IMR-90 (cell line): Measurements from ENCODE around the gene TRUB2. TPM values are rescaled to one million over a fixed set of nuclear protein-coding genes. Genes with fewer than 3 reads are reported as not detected.

ENCODE experiments used
- ATAC-seq: fragments of 200-7000 bp; cut with Tn5 transposase; 2 replicates; pipeline ENCODE4 v1.9.1; 2020; ENCODE audit warnings: low read depth, mild to moderate bottlenecking, moderate library complexity
- BruUV-seq: library from RNA; stranded (reverse); fragments of 400-500 nt; replicated peaks from 2 replicates; lab custom pipeline; 2021; lab: Mats Ljungman, UMichigan
- CTCF ChIA-PET: fragments of 300-600 bp; formaldehyde crosslinking; extraction: SDS; loops from one replicate; lab custom pipeline; 2021; ENCODE audit warnings: antibody characterized with exemption; lab: Yijun Ruan, JAX
- POLR2A ChIA-PET: fragments of 300-600 bp; sonication (Branson Sonifier 250); formaldehyde crosslinking; loops from one replicate; lab custom pipeline; 2022; ENCODE audit warnings: antibody characterized with exemption; ENCODE audit not compliant: unreplicated experiment; lab: Charles Lee
- DNase-seq: peaks from one replicate; pipeline ENCODE4 v3.0.0; 2013
- H2AFZ ChIP-seq: replicated peaks from 2 replicates; pipeline ENCODE3; 2013; ENCODE audit warnings: low read length, mild to moderate bottlenecking; ENCODE audit not compliant: poor library complexity
- H2AK5ac ChIP-seq: 2 replicates; pipeline ENCODE4 v1.6.1; 2013; ENCODE audit warnings: low read depth, low read length, inconsistent platforms
- H2AK9ac ChIP-seq: replicated peaks from 2 replicates; pipeline ENCODE3; 2013; ENCODE audit warnings: mild to moderate bottlenecking, low read depth, low read length, moderate library complexity; ENCODE audit not compliant: poor library complexity
- H2BK120ac ChIP-seq: 2 replicates; pipeline ENCODE4 v1.6.1; 2013; ENCODE audit warnings: low read depth, low read length, inconsistent platforms
- H2BK15ac ChIP-seq: 3 replicates; pipeline ENCODE4 v1.6.1; 2013; ENCODE audit warnings: low read depth, low read length, inconsistent platforms
- H2BK20ac ChIP-seq: 2 replicates; pipeline ENCODE4 v1.6.1; 2013; ENCODE audit warnings: low read depth, mild to moderate bottlenecking, inconsistent platforms, low read length, moderate library complexity
- H2BK5ac ChIP-seq: 2 replicates; pipeline ENCODE4 v1.6.1; 2013; ENCODE audit warnings: mild to moderate bottlenecking, low read depth, low read length, inconsistent platforms; ENCODE audit not compliant: poor library complexity, severe bottlenecking
- H3K14ac ChIP-seq: replicated peaks from 2 replicates; pipeline ENCODE4 v1.6.1; 2013; ENCODE audit warnings: low read depth, low read length, inconsistent platforms
- H3K18ac ChIP-seq: 2 replicates; pipeline ENCODE4 v1.6.1; 2013; ENCODE audit warnings: low read depth, low read length, control low read depth
- H3K23ac ChIP-seq: 2 replicates; pipeline ENCODE4 v1.6.1; 2013; ENCODE audit warnings: low read depth, low read length, inconsistent platforms
- H3K27ac ChIP-seq: 2 replicates; pipeline ENCODE4 v1.5.1; 2013; ENCODE audit warnings: mild to moderate bottlenecking, control low read depth, low read length; ENCODE audit not compliant: insufficient read depth
- H3K27me3 ChIP-seq: 2 replicates; pipeline ENCODE4 v1.6.1; 2013; ENCODE audit warnings: low read length; ENCODE audit not compliant: control insufficient read depth, insufficient read depth
- H3K36me3 ChIP-seq: 2 replicates; pipeline ENCODE4 v1.6.1; 2013; ENCODE audit warnings: low read length, mixed read lengths; ENCODE audit not compliant: control insufficient read depth, insufficient read depth
- H3K4ac ChIP-seq: 2 replicates; pipeline ENCODE4 v1.6.1; 2013; ENCODE audit warnings: low read depth, low read length, inconsistent platforms
- H3K4me1 ChIP-seq: 2 replicates; pipeline ENCODE4 v1.6.1; 2013; ENCODE audit warnings: low read length, mixed read lengths; ENCODE audit not compliant: control insufficient read depth, insufficient read depth
- H3K4me2 ChIP-seq: 2 replicates; pipeline ENCODE4 v1.6.1; 2013; ENCODE audit warnings: low read depth, mild to moderate bottlenecking, control low read depth, low read length, moderate library complexity
- H3K4me3 ChIP-seq: 2 replicates; pipeline ENCODE4 v1.5.1; 2013; ENCODE audit warnings: low read depth, mild to moderate bottlenecking, control low read depth, low read length, moderate library complexity; ENCODE audit not compliant: insufficient read depth
- H3K56ac ChIP-seq: 2 replicates; pipeline ENCODE4 v1.6.1; 2013; ENCODE audit warnings: low read length, inconsistent platforms; ENCODE audit not compliant: insufficient read depth; ENCODE audit errors: extremely low read depth
- H3K79me1 ChIP-seq, 2 experiments: 2 replicates each; pipeline ENCODE4 v1.6.1; 2013; ENCODE audit warnings: low read length in 2 of 2, inconsistent platforms in 1 of 2, low read depth in 1 of 2
- H3K9ac ChIP-seq: 2 replicates; pipeline ENCODE4 v1.6.1; 2013; ENCODE audit warnings: low read depth, low read length, control low read depth
- H3K9me1 ChIP-seq: 2 replicates; pipeline ENCODE4 v1.6.1; 2013; ENCODE audit warnings: low read length, inconsistent platforms; ENCODE audit not compliant: insufficient read depth
- H3K9me3 ChIP-seq: 2 replicates; pipeline ENCODE4 v1.6.1; 2013; ENCODE audit warnings: low read length; ENCODE audit not compliant: control insufficient read depth, insufficient read depth
- H4K20me1 ChIP-seq: 2 replicates; pipeline ENCODE4 v1.6.1; 2013; ENCODE audit warnings: low read length, inconsistent platforms; ENCODE audit not compliant: insufficient read depth
- H4K5ac ChIP-seq: 2 replicates; pipeline ENCODE4 v1.6.1; 2013; ENCODE audit warnings: mild to moderate bottlenecking, low read depth, low read length, control low read depth
- H4K8ac ChIP-seq, 2 experiments: 2 replicates each; pipeline ENCODE4 v1.6.1; 2013; ENCODE audit warnings: low read depth in 2 of 2, low read length in 2 of 2, control low read depth in 1 of 2, inconsistent platforms in 1 of 2
- H4K91ac ChIP-seq: 2 replicates; pipeline ENCODE4 v1.6.1; 2013; ENCODE audit warnings: low read depth, low read length, inconsistent platforms; ENCODE audit not compliant: insufficient read depth
- MAFK ChIP-seq: IDR thresholded peaks from 2 replicates; pipeline ENCODE4 v1.6.1; 2012; ENCODE audit warnings: low read depth, low read length, improper control_type of control experiment
- USF2 ChIP-seq: fragments of 150-350 bp; IDR thresholded peaks from 2 replicates; pipeline ENCODE4 v1.6.1; 2017; ENCODE audit warnings: mild to moderate bottlenecking, antibody characterized with exemption, low read length, low read depth
- WGBS, 2 experiments: methylation state at CpG; one replicate each; pipeline versions ENCODE4 v1.1.5 to v1.1.7; 2013; ENCODE audit warnings: missing lambda C conversion rate in 2 of 2; ENCODE audit not compliant: insufficient read length in 1 of 2; ENCODE audit errors: extremely low coverage in 2 of 2; 5-methylcytosine and 5-hydroxymethylcytosine counted together
- dilution Hi-C: fragments of 300-500 bp; cut with HindIII; formaldehyde crosslinking; loops from one replicate; pipeline ENCODE4 v1.14.3; 2018; ENCODE audit warnings: low sequenced_read_pairs; ENCODE audit not compliant: unreplicated experiment
- in situ Hi-C: fragments of 300-500 bp; cut with MboI; formaldehyde crosslinking; loops from 3 replicates; pipeline ENCODE4 v1.14.3; 2019; ENCODE audit warnings: low sequenced_read_pairs, inconsistent platforms, mixed read lengths
- intact Hi-C: fragments of 100-400 bp; cut with micrococcal nuclease; formaldehyde crosslinking; loops from 2 replicates; pipeline ENCODE4 v1.10.0; 2022
- polyA plus RNA-seq, 3 experiments: library from polyadenylated mRNA; depleted of rRNA; stranded (reverse); fragments of >200 nt; gene quantifications; 2 replicates each; pipeline ENCODE4 v1.2.3, GENCODE V29; 2012; ENCODE audit warnings: low replicate concordance in 1 of 3
- total RNA-seq: library from RNA; depleted of rRNA; stranded (reverse); fragments of >200 nt; gene quantifications from 2 replicates; pipeline ENCODE4 v1.2.3, GENCODE V29; 2012

The TRUB2 gene
- total and polyA plus RNA-seq, 2 of the 4 experiments (the other 2 are of a cell fraction) = 18.0 to 21.3 TPM

GRCh38 chr9:128292009-128292408 lies 30.2 kb downstream of the TRUB2 start:
- ATAC-seq = no peak
- BruUV-seq = no TSS peak
- Histone ChIP-seq H2BK20ac (no peak overlapping the region), H2AK9ac (no peak overlapping the region), H4K5ac (no peak overlapping the region), H2BK5ac (no peak overlapping the region), H3K18ac (no peak overlapping the region), H3K79me1 (peaks cover 0 to 8% of the 10 kb centered on the region in 2 experiments; a peak in 1 of 4 replicates), H3K9ac (no peak overlapping the region), H3K27me3 (no peaks in the 10 kb centered on the region), H4K8ac (no peak overlapping the region), H2AFZ (no peak overlapping the region), H3K4me3 (no peak overlapping the region), H3K9me1 (peaks cover 8% of the 10 kb centered on the region; the same call in 1 of the 2 replicates), H3K14ac (no peak overlapping the region), H3K4me1 (peaks cover 5% of the 10 kb centered on the region), H4K20me1 (no peaks in the 10 kb centered on the region), H3K9me3 (no peaks in the 10 kb centered on the region), H3K27ac (no peak overlapping the region), H2BK15ac (no peak overlapping the region), H4K91ac (no peak overlapping the region), H3K36me3 (peaks cover 13% of the 10 kb centered on the region; the same call in 1 of the 2 replicates), H3K23ac (no peak overlapping the region), H2BK120ac (no peak overlapping the region), H3K4me2 (no peak overlapping the region), H3K56ac (no peak overlapping the region), H3K4ac (no peak overlapping the region), H2AK5ac (no peak overlapping the region)
- ChIA-PET POLR2A (no interaction called here), CTCF (interaction anchor here (1.2 kb wide), 1 partner anchor 49 kb away, joined by 3 read pairs; no protein-coding TSS in a partner anchor)
- dilution Hi-C loops = no loop called here
- no peak for DNase-seq
- intact Hi-C loops = no loop called here
- TF ChIP-seq USF2 = no peak
- peak; percentile 79 for TF ChIP-seq MAFK
- in situ Hi-C loops = loop anchor here (10.0 kb wide), 1 partner anchor 263 kb away; the partner anchor contains the start of gene SPTAN1
- no CpG with 5 or more reads among the region's 3 CpGs for WGBS, 2 experiments
